SU-DHL-6 (cell line): ENCODE data around the gene TNPO1.

Experiments
- EZH2phosphoT487 ChIP-seq: fragments of 200-600 bp; sonication (generic), shearing (Covaris generic); conservative IDR thresholded peaks from 2 replicates; pipeline ENCODE4 v1.6.1; 2018; ENCODE audit warnings: mild to moderate bottlenecking, antibody characterized with exemption, low read length, moderate library complexity, mixed read lengths
- TF ChIP-seq, protein P1 (sequence below): fragments of 200-600 bp; sonication (generic); IDR thresholded peaks from one replicate; pipeline ENCODE4 v1.5.1; 2017; ENCODE audit warnings: antibody characterized with exemption, mild to moderate bottlenecking, low read length, moderate library complexity; ENCODE audit not compliant: insufficient read depth, poor library complexity, severe bottlenecking

DNA sequence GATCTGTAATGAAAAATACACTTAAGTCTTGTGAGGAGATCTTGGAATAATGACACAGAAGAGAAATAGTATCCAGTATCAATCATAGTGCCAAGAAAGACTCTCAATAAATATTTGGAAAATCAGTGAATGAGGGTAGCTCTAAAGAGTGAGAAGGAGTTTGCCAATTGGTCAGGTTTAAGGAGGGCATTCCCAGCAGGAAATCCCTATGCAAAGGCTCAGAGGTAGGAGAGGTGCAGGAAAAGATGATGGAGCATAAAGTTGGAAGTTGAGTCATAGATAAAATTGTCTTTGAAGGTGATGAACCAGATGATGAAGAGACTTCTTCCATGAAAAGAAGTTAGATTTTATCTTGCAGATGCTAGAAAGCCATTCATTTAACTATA, 27.8 kb downstream of the TNPO1 start:
- TF ChIP-seq, protein P1, sequence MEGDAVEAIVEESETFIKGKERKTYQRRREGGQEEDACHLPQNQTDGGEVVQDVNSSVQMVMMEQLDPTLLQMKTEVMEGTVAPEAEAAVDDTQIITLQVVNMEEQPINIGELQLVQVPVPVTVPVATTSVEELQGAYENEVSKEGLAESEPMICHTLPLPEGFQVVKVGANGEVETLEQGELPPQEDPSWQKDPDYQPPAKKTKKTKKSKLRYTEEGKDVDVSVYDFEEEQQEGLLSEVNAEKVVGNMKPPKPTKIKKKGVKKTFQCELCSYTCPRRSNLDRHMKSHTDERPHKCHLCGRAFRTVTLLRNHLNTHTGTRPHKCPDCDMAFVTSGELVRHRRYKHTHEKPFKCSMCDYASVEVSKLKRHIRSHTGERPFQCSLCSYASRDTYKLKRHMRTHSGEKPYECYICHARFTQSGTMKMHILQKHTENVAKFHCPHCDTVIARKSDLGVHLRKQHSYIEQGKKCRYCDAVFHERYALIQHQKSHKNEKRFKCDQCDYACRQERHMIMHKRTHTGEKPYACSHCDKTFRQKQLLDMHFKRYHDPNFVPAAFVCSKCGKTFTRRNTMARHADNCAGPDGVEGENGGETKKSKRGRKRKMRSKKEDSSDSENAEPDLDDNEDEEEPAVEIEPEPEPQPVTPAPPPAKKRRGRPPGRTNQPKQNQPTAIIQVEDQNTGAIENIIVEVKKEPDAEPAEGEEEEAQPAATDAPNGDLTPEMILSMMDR = no peak
- TF ChIP-seq EZH2phosphoT487 = no peak
